ENCODE data around the gene OPCML. TPM values are rescaled to one million over a fixed set of nuclear protein-coding genes. Genes with fewer than 3 reads are reported as not detected.

OPCML gene
- total and polyA plus RNA-seq, 2 of the 13 experiments (the other 11 are each of a cell fraction or from before 2014, with no cell fraction given) = not detected

GRCh38 chr11:133577403-133577802, 45.1 kb upstream of the OPCML start:
- Histone ChIP-seq H3K79me2 (ENCODE audit: insufficient read depth, low read length) (no peaks in the 10 kb centered on the region), H3K4me3 (replicated peaks in 1 of 3; ENCODE audit: insufficient read depth in 1 of 3, low read depth in 2 of 3, low read length in 3 of 3) (no peak overlapping the region), H3K27me3 (ENCODE audit: control insufficient read depth in 1 of 2, insufficient read depth in 2 of 2, low read length in 2 of 2) (no peaks in the 10 kb centered on the region), H3K27ac (ENCODE audit: extremely low read length, insufficient read depth, low read length) (no peak overlapping the region), H3K36me3 (replicated peaks in 1 of 2; ENCODE audit: control insufficient read depth in 1 of 2, insufficient read depth in 2 of 2, low read length in 2 of 2) (no peaks in the 10 kb centered on the region), H3K4me2 (ENCODE audit: low read depth, low read length) (no peak overlapping the region), H3K4me1 (ENCODE audit: insufficient read depth, low read length) (no peaks in the 10 kb centered on the region), H3K9me3 (ENCODE audit: low read length) (no peaks in the 10 kb centered on the region), H2AFZ (ENCODE audit: low read length) (no peak overlapping the region), H4K20me1 (ENCODE audit: insufficient read depth, low read length) (no peaks in the 10 kb centered on the region), H3K9ac (ENCODE audit: insufficient read depth, low read depth, low read length) (no peak overlapping the region)
- ChIA-PET CTCF (ENCODE audit: low intra/inter-chr PET ratio, low total read pairs) (no interaction called here), POLR2A (no interaction called here)
- DNase-seq (ENCODE audit: low spot score) (no peak), ATAC-seq (no peak), FAIRE-seq (no peak)
- in situ Hi-C loops (cut with HindIII; ENCODE audit: extremely low pct_ligation_motif_present, low pct_unique_long_range_greater_than_20kb) = no loop called here
- 29% methylated on average over 3 of the region's 3 CpGs for WGBS (ENCODE audit: low lambda C conversion rate)
- BruUV-seq (replicated peaks) = no TSS peak
- TF ChIP-seq ATF7 (IDR thresholded peaks at IDR 0.05) (peak; percentile 65), ATF7 (CRISPR knock-in tag; IDR thresholded peaks at IDR 0.05) (no peak), CEBPB (IDR thresholded peaks at IDR 0.05; ENCODE audit: borderline replicate concordance, low read depth, low read length) (0 out of 2 replicates have a peak, but pooled peaks have one; percentile 25), ZNF557 (CRISPR knock-in tag; IDR thresholded peaks at IDR 0.05) (no peak)
- intact Hi-C loops (cut with micrococcal nuclease; ENCODE audit: unreplicated experiment) = no loop called here

- Histone ChIP-seq H3K4me2 (ENCODE audit: low read depth, low read length) (no peak overlapping the region), H3K4me1 (ENCODE audit: insufficient read depth, low read length) (no peaks in the 10 kb centered on the region), H3K79me2 (ENCODE audit: insufficient read depth, low read length) (no peaks in the 10 kb centered on the region), H2AFZ (ENCODE audit: low read length) (no peak overlapping the region), H4K20me1 (ENCODE audit: insufficient read depth, low read length) (no peaks in the 10 kb centered on the region), H3K9ac (ENCODE audit: insufficient read depth, low read depth, low read length) (no peak overlapping the region), H3K27ac (ENCODE audit: extremely low read length, insufficient read depth, low read length) (no peak overlapping the region), H3K4me3 (replicated peaks in 1 of 3; ENCODE audit: insufficient read depth in 1 of 3, low read depth in 2 of 3, low read length in 3 of 3) (no peak overlapping the region), H3K36me3 (replicated peaks in 1 of 2; ENCODE audit: control insufficient read depth in 1 of 2, insufficient read depth in 2 of 2, low read length in 2 of 2) (no peaks in the 10 kb centered on the region), H3K27me3 (ENCODE audit: control insufficient read depth in 1 of 2, insufficient read depth in 2 of 2, low read length in 2 of 2) (no peaks in the 10 kb centered on the region), H3K9me3 (ENCODE audit: low read length) (no peaks in the 10 kb centered on the region)
- ATAC-seq (no peak), FAIRE-seq (no peak), DNase-seq (ENCODE audit: low spot score) (no peak)
- 68% methylated on average over 16 of the region's 16 CpGs for WGBS (ENCODE audit: low lambda C conversion rate)
- no TSS peak for BruUV-seq (replicated peaks)
- in situ Hi-C loops (cut with HindIII; ENCODE audit: extremely low pct_ligation_motif_present, low pct_unique_long_range_greater_than_20kb) (no loop called here), intact Hi-C loops (cut with micrococcal nuclease; ENCODE audit: unreplicated experiment) (no loop called here)
- ChIA-PET POLR2A (no interaction called here), CTCF (ENCODE audit: low intra/inter-chr PET ratio, low total read pairs) (no interaction called here)
- TF ChIP-seq DNMT1 (CRISPR knock-in tag; IDR thresholded peaks at IDR 0.05) (no peak), ZNF17 (CRISPR knock-in tag; IDR thresholded peaks at IDR 0.05) (no peak), SNAI1 (CRISPR knock-in tag; IDR thresholded peaks at IDR 0.05; ENCODE audit: borderline replicate concordance) (no peak), BATF2 (CRISPR knock-in tag; IDR thresholded peaks at IDR 0.05) (no peak), ZNF761 (CRISPR knock-in tag; conservative IDR thresholded peaks at IDR 0.05) (no peak), MIER3 (CRISPR knock-in tag; IDR thresholded peaks at IDR 0.05; ENCODE audit: borderline replicate concordance) (no peak), UBTF (CRISPR knock-in tag; IDR thresholded peaks at IDR 0.05) (no peak), ZFP36 (IDR thresholded peaks at IDR 0.05; ENCODE audit: borderline replicate concordance, low read depth, low read length, partially characterized antibody) (no peak), ZBTB33 (CRISPR knock-in tag; IDR thresholded peaks at IDR 0.05) (peak; percentile 58), SNAPC5 (CRISPR knock-in tag; IDR thresholded peaks at IDR 0.05; ENCODE audit: borderline replicate concordance) (no peak), ZMAT3 (CRISPR knock-in tag; conservative IDR thresholded peaks at IDR 0.05) (no peak)
Observed at GRCh38 chr11:133576351-133576750, 44.0 kb upstream of the OPCML start.

Measured in HepG2 (cell line).